Epithelial cell of alveolus of lung (primary cell): ENCODE data around the gene ANGPTL7. TPM values are rescaled to one million over a fixed set of nuclear protein-coding genes. Genes with fewer than 3 reads are reported as not detected.

Experiments used
- total RNA-seq: library from RNA; depleted of rRNA; stranded (reverse); fragments of >200 nt; gene quantifications from 2 replicates; pipeline ENCODE4 v1.2.1, GENCODE V29; 2015

ANGPTL7 gene, protein sequence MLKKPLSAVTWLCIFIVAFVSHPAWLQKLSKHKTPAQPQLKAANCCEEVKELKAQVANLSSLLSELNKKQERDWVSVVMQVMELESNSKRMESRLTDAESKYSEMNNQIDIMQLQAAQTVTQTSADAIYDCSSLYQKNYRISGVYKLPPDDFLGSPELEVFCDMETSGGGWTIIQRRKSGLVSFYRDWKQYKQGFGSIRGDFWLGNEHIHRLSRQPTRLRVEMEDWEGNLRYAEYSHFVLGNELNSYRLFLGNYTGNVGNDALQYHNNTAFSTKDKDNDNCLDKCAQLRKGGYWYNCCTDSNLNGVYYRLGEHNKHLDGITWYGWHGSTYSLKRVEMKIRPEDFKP
- total RNA-seq, result not detected in 2 replicates

DNA sequence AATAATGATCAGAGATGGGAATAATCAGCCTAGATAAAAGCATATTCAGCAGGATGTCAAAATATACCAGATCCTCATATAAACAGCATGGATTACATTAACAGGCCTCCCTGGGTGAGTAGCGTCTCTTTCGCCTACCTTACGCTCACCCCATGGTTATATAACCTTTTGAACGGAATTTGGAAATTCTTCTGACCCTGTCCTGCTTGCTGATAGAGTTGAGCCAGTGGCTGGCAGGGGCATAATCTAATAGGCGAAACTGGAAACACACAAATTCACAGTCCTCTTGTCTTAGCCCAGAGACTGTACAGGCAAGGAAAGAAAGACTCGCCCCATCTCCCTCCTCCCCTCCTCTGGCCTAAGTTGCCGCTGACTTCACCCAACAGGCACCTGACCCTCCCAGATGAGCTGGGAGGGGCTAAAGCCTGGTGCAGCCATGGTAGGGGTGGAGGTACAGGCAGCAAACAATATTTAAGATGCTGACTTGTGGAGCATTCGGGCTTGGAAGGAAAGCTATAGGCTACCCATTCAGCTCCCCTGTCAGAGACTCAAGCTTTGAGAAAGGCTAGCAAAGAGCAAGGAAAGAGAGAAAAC is at the start of gene ANGPTL7:
Gene ANGPTL7 (plus strand): TSS at position 498 of the 594 bp plus-strand sequence. CDS start 225 bp downstream, outside the sequence.

Other genes starting within 250 kb of the ANGPTL7 start
- 44.2 and 114 TPM in 2 replicates for gene TARDBP, start 176.7 kb upstream of the ANGPTL7 start, total RNA-seq
- not detected in 2 replicates for gene MASP2, start 142.1 kb upstream of the ANGPTL7 start, total RNA-seq
- gene SRM, start 129.3 kb upstream of the ANGPTL7 start, total RNA-seq, result 41.0 and 78.9 TPM in 2 replicates
- gene EXOSC10, start 89.5 kb upstream of the ANGPTL7 start, total RNA-seq, result 28.8 and 40.1 TPM in 2 replicates
- gene MTOR, start 73.2 kb downstream of the ANGPTL7 start, total RNA-seq, result 15.6 and 22.2 TPM in 2 replicates
- gene UBIAD1, start 83.8 kb downstream of the ANGPTL7 start, total RNA-seq, result 10.6 and 11.7 TPM in 2 replicates